Measurements from ENCODE around the gene MARK4.

GRCh38 chr19:45352471-45352870 lies 101.4 kb downstream of the MARK4 start:
- no peak for TF ChIP-seq CTCF (IDR thresholded peaks at IDR 0.05)
- no peak for TF ChIP-seq POLR2A (IDR thresholded peaks at IDR 0.05)
